Raji (cell line): ENCODE measurements around the gene FGFRL1.
A peak's percentile ranks its signal among the peaks of the same experiment; 100 is the strongest.

Experiments
- POLR2A ChIP-seq: IDR thresholded peaks from 2 replicates; pipeline ENCODE4 v1.6.1; 2011; ENCODE audit warnings: low read depth, low read length, control low read depth; ENCODE audit not compliant: insufficient read depth

FGFRL1 gene

GRCh38 chr4:1006856-1007255 lies 4.6 kb upstream of the FGFRL1 start:
- TF ChIP-seq POLR2A: no peak

GRCh38 chr4:1008840-1009541 lies 2.4 kb upstream of the FGFRL1 start:
- no peak for TF ChIP-seq POLR2A

- 0 out of 2 replicates have a peak, but pooled peaks have one; percentile 36 for TF ChIP-seq POLR2A
Measured at GRCh38 chr4:1009542-1010394, 1.7 kb upstream of the FGFRL1 start.

- TF ChIP-seq POLR2A: no peak
Measured at GRCh38 chr4:1010395-1011021, 918 bp upstream of the FGFRL1 start.

- no peak for TF ChIP-seq POLR2A
Measured at GRCh38 chr4:1011666-1012033, 224 bp downstream of the FGFRL1 start.

GRCh38 chr4:1012034-1012739 lies 761 bp downstream of the FGFRL1 start:
- no peak for TF ChIP-seq POLR2A

GRCh38 chr4:1013225-1014073 lies 2.0 kb downstream of the FGFRL1 start:
- no peak for TF ChIP-seq POLR2A

GRCh38 chr4:1014291-1015167 lies 3.1 kb downstream of the FGFRL1 start:
- no peak for TF ChIP-seq POLR2A

- TF ChIP-seq POLR2A: no peak
Measured at GRCh38 chr4:1015179-1015578, 3.8 kb downstream of the FGFRL1 start.

GRCh38 chr4:1015746-1016145 lies 4.3 kb downstream of the FGFRL1 start:
- no peak for TF ChIP-seq POLR2A

GRCh38 chr4:1017211-1017610 lies 5.8 kb downstream of the FGFRL1 start:
- TF ChIP-seq POLR2A: no peak

GRCh38 chr4:1017706-1018105 lies 6.3 kb downstream of the FGFRL1 start:
- no peak for TF ChIP-seq POLR2A

- TF ChIP-seq POLR2A: no peak
Measured at GRCh38 chr4:1018147-1019020, 7.0 kb downstream of the FGFRL1 start.

GRCh38 chr4:1019320-1019719 lies 7.9 kb downstream of the FGFRL1 start:
- no peak for TF ChIP-seq POLR2A
